Measurements from ENCODE around the gene PLIN4.

DNA sequence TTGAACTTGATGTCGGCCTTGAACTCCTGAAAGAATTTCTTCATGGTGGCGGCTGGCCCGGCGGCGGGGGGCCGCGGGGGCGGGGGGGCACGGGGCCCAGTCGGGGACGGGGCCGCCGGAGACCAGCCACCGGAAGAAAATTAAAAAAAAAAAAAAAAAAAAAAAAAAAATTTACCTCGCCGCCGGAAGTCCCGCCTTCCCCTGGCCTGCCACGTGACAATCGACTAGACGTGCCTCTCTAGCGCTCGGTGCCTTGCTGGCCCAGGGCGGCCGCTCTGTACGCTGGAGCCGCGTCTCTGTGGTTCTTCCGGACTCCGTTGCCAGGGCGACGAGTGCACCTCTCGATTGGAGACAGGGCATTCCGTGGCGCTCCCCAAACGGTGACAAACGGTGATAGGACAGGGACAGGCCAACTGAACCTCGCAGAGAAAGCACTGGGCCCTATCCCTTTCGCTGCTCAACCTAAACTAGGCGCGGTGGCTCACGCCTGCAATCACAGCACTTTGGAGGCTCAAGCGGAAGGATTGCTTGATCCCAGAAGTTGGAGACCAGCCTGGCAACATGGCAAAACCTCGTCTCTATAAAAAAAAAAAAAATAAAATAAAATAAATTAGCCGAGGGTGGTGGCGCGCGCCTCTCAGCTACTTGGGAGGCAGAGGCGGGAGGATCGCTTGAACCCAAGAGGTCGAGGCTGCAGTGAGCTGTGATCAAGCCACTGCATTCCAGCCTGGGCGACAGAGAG, 60.5 kb downstream of the PLIN4 start, which contains the start of gene UBXN6:
- no peak for TF ChIP-seq POLR2A (IDR thresholded peaks at IDR 0.05)
- TF ChIP-seq POLR2AphosphoS5 (IDR thresholded peaks at IDR 0.05), result peak; percentile 44 to 87 (median 75)

All from stomach (tissue), 4 donors.